Coronary artery (tissue), 2 donors: ENCODE data around the gene DOCK3.

Experiments
- DNase-seq: peaks from one replicate; pipeline ENCODE4 v3.0.0-alpha.2; 2017; ENCODE audit warnings: low spot score
- H3K27ac ChIP-seq, 2 donors: fragments of 200-600 bp; sonication (generic); one replicate each; pipeline ENCODE4 v1.5.1; 2016 to 2019
- H3K4me3 ChIP-seq: fragments of 200-600 bp; sonication (generic); 2 replicates; pipeline ENCODE4 v1.5.1; 2016; ENCODE audit warnings: mild to moderate bottlenecking, moderate library complexity
- TF ChIP-seq, protein P1 (sequence below): fragments of 200-600 bp; sonication (generic); IDR thresholded peaks from one replicate; pipeline ENCODE4 v1.5.1; 2019; ENCODE audit warnings: antibody characterized with exemption

Gene DOCK3

DNA sequence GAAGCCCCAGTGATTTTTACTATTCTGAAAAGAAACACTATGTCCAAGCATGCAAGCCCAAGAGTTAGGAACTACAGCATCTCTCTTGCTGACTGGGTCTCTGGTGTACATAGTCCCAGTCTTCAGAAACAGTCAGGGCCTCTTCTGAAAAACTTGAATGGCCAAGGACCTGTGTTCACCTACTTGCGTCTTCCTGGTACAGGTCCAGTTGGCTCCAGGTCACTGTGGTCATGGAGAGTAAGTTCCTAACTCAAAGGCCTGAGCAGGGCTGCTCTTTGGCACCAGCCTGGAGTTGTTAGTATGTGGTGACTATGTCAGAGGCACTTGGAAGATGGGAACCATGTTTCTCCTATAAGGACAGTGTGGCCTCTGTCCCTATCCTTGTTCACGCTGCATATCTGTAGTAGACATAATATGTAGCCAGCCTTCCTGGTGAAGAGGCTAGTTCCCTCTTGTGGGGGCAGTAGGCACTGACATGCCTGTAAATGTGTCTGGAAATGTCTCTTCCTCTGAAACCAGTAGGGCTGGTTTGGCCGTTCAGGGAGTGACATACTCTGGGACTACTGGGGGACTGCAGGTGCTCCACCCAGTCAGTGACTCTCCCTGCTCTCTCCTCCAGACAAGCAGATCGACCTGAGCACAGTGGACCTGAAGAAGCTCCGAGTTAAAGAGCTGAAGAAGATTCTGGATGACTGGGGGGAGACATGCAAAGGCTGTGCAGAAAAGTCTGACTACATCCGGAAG is 713.7 kb downstream of the DOCK3 start:
- peak; percentile 64 for DNase-seq
- TF ChIP-seq, protein P1, sequence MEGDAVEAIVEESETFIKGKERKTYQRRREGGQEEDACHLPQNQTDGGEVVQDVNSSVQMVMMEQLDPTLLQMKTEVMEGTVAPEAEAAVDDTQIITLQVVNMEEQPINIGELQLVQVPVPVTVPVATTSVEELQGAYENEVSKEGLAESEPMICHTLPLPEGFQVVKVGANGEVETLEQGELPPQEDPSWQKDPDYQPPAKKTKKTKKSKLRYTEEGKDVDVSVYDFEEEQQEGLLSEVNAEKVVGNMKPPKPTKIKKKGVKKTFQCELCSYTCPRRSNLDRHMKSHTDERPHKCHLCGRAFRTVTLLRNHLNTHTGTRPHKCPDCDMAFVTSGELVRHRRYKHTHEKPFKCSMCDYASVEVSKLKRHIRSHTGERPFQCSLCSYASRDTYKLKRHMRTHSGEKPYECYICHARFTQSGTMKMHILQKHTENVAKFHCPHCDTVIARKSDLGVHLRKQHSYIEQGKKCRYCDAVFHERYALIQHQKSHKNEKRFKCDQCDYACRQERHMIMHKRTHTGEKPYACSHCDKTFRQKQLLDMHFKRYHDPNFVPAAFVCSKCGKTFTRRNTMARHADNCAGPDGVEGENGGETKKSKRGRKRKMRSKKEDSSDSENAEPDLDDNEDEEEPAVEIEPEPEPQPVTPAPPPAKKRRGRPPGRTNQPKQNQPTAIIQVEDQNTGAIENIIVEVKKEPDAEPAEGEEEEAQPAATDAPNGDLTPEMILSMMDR = no peak

DNA sequence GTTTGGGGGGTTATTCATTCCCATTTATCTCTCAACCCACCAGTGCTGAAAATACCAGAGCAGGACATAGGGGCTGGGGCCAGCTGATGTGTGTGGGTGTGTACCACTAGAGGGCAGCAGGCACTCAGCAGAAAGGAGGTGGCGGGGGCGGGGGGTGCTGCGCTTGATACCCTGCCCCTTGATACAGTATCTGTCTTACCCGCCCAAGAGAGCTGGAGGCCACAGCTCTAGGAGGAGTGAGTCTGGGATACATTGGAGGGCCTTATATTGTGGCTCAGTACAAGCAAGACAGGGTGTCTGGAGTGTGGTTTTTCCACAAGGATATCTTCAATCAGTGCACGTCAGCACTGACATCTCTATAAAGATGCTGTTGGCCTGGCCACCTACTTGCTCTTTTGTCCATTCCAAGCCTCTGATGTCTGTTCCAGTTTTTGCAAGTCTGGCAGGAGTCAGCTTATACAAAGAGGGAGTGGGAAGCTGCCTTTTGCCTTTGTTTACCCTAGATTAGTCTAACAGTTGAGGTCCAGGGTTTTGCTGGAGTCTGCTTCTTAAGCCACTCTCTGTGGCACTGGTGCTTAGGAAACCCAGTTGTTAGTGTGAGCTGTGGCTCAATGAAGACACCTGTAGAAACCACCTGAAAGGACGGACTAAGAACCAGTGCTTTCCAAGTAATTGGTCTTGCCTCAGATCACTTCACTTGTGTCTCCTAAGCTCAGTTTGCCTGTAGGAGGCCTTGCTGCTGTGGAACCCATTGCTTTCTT is 714.9 kb downstream of the DOCK3 start:
- Histone ChIP-seq H3K27ac (peak overlapping the region in 1 of 2 donors; percentile 28), H3K4me3 (no peak overlapping the region)
- peak; percentile 76 for DNase-seq
- TF ChIP-seq, protein P1 = peak; percentile 28

More for the DNA sequence above, 713.7 kb downstream of the DOCK3 start:
- H3K27ac ChIP-seq = no peak overlapping the region
- H3K4me3 ChIP-seq = no peak overlapping the region

DNA sequence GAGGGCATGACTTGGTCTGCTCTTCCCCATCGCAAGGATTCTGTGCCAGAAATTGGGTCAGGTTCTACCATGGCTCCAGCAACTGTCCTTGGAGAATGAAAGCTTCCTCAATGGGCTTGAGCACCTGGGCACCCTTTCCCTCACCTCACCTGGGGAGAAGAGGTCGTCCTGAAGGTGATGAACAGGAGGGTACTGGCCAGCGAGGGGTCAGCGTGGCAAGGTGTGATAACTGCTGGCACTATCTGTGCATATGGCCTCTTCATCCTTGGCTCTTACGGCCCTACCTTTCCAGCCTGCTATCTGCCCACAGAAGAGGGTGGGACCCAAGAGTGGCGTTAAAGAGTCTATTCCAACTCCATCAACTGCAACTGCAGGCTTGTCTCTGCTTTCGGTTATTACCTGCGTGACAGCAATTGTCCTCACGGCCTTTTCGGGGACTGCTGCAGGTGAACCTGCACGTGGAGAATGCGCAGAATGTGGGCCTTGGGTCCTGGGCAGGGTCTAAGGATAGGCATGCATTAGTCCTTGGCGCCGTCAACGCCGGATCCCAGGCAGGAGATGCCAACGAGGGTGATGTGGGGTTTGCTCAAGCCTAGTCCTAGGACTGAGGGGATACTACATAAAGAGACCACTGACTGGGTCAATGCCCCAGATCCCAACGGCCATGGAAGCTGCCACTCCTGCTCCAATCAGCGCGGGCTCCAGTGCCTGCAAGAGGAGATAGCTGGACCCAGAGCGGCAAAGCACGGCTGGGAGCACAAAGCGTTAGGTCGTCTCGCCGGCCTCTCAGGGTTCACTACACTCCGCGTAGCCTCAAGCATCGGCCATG is 715.7 kb downstream of the DOCK3 start:
- H3K4me3 ChIP-seq = peak overlapping the region; percentile 94
- peak overlapping the region; percentile 19 to 95 for H3K27ac ChIP-seq
- TF ChIP-seq, protein P1 = peak; percentile 86
- no peak for DNase-seq

DNA sequence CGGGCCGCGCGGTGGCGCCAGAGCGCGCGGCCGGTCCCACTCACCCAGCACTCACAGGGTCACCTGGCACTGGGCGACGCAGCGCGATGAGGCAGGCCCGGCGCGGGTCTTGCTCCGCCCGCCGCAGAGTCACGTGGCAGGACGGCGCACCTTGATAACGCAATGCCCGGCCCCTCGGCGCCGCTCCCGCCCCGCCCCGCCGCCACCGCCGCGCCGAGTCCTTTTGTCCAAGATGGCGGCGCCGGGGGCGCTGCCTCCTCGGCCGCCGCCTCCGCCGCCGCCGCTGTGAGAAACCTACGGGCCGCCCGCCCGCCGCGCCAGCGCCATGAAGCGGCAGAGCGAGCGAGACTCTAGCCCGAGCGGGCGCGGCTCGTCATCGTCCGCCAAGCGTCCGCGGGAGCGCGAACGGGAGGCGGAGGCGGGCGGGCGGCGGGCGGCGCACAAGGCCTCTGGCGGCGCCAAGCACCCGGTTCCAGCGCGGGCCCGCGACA is 716.4 kb downstream of the DOCK3 start, which contains the start of gene RBM15B:
Gene RBM15B (plus strand): TSS at position 211 of the 491 bp plus-strand sequence. CDS start 115 bp downstream, at position 326.
- TF ChIP-seq, protein P1 = peak; percentile 5
- DNase-seq = peak; percentile 98
- Histone ChIP-seq H3K27ac (peak within 1 kb of the TSS; percentile 85 to 95), H3K4me3 (peak within 1 kb of the TSS; percentile 94)

DNA sequence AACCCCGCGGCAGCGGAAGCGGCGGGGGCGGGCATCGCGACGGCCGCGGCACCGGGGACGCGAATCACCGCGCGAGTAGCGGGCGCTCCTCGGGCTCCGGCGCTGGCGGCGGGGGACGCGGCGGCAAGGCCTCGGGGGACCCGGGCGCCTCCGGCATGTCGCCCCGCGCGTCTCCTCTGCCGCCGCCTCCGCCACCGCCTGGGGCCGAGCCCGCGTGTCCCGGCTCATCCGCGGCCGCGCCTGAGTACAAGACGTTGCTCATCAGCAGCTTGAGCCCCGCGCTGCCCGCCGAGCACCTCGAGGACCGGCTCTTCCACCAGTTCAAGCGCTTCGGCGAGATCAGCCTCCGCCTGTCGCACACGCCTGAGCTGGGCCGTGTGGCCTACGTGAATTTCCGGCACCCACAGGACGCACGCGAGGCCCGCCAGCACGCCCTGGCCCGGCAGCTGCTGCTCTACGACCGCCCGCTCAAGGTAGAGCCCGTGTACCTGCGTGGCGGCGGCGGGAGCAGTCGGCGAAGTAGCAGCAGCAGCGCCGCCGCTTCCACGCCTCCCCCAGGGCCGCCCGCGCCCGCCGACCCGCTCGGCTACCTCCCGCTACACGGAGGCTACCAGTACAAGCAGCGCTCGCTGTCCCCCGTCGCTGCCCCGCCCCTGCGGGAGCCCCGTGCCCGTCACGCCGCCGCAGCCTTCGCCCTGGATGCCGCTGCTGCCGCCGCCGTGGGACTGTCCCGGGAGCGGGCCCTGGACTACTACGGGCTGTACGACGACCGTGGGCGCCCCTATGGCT is 717.0 kb downstream of the DOCK3 start:
- TF ChIP-seq, protein P1 = no peak
- peak overlapping the region; percentile 94 for H3K4me3 ChIP-seq
- DNase-seq = no peak
- H3K27ac ChIP-seq = peak overlapping the region; percentile 85 to 95
